Measurements from ENCODE around the gene G6PC3.

DNA sequence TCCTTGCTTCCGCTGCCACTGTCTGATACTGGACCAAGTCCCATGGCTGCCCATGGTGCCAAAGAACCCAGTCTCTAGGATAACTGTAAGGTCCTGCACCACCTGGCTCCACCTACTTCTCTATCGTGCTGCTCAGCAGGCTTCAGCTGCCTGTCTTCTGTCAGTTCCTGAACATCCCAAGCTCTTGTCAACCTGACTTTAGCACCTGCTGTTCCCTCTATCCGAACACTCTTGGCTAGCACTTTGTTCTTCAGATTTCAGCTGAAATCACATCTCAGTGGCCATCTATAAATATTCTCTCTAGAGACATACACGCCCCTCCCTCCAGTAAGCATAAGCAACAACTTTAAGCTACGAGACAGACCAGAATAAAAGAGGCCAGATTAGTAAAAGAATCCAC, 40.8 kb upstream of the G6PC3 start:
- TF ChIP-seq, protein P1, sequence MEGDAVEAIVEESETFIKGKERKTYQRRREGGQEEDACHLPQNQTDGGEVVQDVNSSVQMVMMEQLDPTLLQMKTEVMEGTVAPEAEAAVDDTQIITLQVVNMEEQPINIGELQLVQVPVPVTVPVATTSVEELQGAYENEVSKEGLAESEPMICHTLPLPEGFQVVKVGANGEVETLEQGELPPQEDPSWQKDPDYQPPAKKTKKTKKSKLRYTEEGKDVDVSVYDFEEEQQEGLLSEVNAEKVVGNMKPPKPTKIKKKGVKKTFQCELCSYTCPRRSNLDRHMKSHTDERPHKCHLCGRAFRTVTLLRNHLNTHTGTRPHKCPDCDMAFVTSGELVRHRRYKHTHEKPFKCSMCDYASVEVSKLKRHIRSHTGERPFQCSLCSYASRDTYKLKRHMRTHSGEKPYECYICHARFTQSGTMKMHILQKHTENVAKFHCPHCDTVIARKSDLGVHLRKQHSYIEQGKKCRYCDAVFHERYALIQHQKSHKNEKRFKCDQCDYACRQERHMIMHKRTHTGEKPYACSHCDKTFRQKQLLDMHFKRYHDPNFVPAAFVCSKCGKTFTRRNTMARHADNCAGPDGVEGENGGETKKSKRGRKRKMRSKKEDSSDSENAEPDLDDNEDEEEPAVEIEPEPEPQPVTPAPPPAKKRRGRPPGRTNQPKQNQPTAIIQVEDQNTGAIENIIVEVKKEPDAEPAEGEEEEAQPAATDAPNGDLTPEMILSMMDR (conservative IDR thresholded peaks at IDR 0.05; ENCODE audit: low read depth, low read length), result no peak
- TF ChIP-seq RCOR1 (IDR thresholded peaks at IDR 0.05; ENCODE audit: insufficient replicate concordance, low read length) (no peak), POLR2A (IDR thresholded peaks at IDR 0.05; ENCODE audit: low read depth, low read length) (no peak), RAD21 (IDR thresholded peaks at IDR 0.05; ENCODE audit: low read length) (no peak), CEBPB (IDR thresholded peaks at IDR 0.05; ENCODE audit: low read depth, low read length) (no peak)
- TF ChIP-seq, protein P2, sequence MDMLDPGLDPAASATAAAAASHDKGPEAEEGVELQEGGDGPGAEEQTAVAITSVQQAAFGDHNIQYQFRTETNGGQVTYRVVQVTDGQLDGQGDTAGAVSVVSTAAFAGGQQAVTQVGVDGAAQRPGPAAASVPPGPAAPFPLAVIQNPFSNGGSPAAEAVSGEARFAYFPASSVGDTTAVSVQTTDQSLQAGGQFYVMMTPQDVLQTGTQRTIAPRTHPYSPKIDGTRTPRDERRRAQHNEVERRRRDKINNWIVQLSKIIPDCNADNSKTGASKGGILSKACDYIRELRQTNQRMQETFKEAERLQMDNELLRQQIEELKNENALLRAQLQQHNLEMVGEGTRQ (IDR thresholded peaks at IDR 0.05; ENCODE audit: low read depth, low read length), result no peak

All from IMR-90 (cell line).